ENCODE measurements around the gene KTN1.

GRCh38 chr14:55539975-55540374 is 40.0 kb upstream of the KTN1 start:
- TF ChIP-seq, protein P1, sequence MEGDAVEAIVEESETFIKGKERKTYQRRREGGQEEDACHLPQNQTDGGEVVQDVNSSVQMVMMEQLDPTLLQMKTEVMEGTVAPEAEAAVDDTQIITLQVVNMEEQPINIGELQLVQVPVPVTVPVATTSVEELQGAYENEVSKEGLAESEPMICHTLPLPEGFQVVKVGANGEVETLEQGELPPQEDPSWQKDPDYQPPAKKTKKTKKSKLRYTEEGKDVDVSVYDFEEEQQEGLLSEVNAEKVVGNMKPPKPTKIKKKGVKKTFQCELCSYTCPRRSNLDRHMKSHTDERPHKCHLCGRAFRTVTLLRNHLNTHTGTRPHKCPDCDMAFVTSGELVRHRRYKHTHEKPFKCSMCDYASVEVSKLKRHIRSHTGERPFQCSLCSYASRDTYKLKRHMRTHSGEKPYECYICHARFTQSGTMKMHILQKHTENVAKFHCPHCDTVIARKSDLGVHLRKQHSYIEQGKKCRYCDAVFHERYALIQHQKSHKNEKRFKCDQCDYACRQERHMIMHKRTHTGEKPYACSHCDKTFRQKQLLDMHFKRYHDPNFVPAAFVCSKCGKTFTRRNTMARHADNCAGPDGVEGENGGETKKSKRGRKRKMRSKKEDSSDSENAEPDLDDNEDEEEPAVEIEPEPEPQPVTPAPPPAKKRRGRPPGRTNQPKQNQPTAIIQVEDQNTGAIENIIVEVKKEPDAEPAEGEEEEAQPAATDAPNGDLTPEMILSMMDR (IDR thresholded peaks at IDR 0.05): no peak
- no peak for TF ChIP-seq POLR2A (IDR thresholded peaks at IDR 0.05)
- TF ChIP-seq EP300 (IDR thresholded peaks at IDR 0.05): no peak

All from tibial nerve (tissue), 4 donors.